Measurements from ENCODE around the gene ADGRF4. TPM values are rescaled to one million over a fixed set of nuclear protein-coding genes. Genes with fewer than 3 reads are reported as not detected.

Gene ADGRF4
- polyA plus RNA-seq, 3 donors = 0.01 to 0.04 TPM; not detected in 1

GRCh38 chr6:47679322-47679906 lies 19.0 kb upstream of the ADGRF4 start:
- WGBS, 3 donors = 66 to 85% (median 75%) methylated on average over 4 of the region's 4 CpGs
- H3K27ac ChIP-seq (ENCODE audit: low read depth, low read length) = no peak overlapping the region

DNA sequence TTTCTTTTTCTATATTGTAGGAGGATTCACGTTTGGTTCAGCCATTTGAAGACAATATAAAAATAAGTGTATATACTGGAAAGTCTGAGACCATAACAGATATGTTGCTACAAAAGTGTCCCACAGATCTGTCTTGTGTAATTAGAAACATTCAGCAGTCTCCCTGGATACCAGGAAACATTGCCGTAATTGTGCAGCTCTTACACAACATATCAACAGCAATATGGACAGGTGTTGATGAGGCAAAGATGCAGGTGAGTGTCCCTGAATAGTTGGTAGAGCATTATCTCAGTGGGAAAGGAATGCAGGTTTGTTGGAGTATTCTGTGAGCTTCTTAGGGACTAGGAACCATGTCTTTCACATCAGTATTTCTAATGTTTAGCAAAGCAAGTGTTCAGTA lies 18.3 kb upstream of the ADGRF4 start:
- 48 to 86% (median 65%) methylated on average over 2 of the region's 2 CpGs for WGBS, 3 donors
- H3K27ac ChIP-seq (ENCODE audit: low read depth, low read length) = no peak overlapping the region

- no peak overlapping the region for H3K27ac ChIP-seq (ENCODE audit: low read depth, low read length)
- 87 to 90% (median 87%) methylated on average over 4 of the region's 4 CpGs for WGBS, 3 donors
These were observed 17.7 kb upstream of the ADGRF4 start for GRCh38 chr6:47680724-47681123.

DNA sequence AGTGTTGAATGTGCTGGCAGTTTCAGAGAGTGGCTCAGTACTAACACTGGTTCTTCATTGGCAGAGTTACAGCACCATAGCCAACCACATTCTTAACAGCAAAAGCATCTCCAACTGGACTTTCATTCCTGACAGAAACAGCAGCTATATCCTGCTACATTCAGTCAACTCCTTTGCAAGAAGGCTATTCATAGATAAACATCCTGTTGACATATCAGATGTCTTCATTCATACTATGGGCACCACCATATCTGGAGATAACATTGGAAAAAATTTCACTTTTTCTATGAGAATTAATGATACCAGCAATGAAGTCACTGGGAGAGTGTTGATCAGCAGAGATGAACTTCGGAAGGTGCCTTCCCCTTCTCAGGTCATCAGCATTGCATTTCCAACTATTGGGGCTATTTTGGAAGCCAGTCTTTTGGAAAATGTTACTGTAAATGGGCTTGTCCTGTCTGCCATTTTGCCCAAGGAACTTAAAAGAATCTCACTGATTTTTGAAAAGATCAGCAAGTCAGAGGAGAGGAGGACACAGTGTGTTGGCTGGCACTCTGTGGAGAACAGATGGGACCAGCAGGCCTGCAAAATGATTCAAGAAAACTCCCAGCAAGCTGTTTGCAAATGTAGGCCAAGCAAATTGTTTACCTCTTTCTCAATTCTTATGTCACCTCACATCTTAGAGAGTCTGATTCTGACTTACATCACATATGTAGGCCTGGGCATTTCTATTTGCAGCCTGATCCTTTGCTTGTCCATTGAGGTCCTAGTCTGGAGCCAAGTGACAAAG lies 17.0 kb upstream of the ADGRF4 start:
- WGBS, 3 donors = 87 to 97% (median 89%) methylated on average over 1 of the region's 1 CpG

GRCh38 chr6:47686411-47686810 lies 12.0 kb upstream of the ADGRF4 start:
- WGBS, 3 donors = 77 to 81% (median 80%) methylated on average over 1 of the region's 1 CpG
- no peak overlapping the region for H3K27ac ChIP-seq (ENCODE audit: low read depth, low read length)

More for the DNA sequence above, 17.0 kb upstream of the ADGRF4 start:
- no peak overlapping the region for H3K27ac ChIP-seq (ENCODE audit: low read depth, low read length)

DNA sequence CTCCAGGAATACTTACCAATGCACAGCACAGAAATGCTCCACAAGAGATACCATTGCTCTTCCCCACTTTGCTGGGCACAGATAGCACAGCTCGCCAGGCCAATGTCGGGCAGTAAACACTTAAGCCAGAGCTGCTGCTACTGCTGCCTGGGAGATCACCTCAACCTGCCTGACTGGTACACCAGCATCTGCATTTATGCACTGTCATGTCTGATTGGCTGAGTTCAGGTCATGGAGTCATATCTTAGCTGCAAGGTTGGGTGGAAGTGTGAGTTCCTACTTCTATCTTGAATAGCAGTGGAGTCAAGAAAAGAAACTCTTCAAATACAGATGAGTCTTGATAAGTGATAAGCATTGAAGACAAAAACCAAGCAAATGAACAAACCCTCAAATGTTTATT lies 10.9 kb upstream of the ADGRF4 start:
- no peak overlapping the region for H3K27ac ChIP-seq (ENCODE audit: low read depth, low read length)
- WGBS, 3 donors = 89 to 98% (median 98%) methylated on average over 2 of the region's 2 CpGs

DNA sequence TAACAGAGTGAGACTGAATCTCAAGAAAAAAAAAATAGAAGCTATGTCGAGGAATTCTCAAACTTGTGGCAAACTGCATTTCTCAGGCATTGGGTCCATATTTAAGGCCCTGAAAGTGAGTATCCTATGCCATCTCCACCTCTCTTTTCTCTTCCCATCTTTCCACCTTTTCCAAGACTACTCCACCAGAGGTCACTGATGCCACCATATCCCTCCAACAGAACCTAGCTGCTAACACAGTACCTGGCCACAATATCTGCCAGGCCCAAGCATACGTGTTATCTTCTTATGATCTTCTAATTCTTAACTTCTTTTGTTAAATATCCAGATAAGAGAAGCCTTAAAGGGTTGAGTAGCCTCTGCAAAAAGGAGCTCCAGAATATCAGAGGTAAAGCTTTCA lies 8.2 kb upstream of the ADGRF4 start:
- 86 to 91% (median 89%) methylated on average over 2 of the region's 2 CpGs for WGBS, 3 donors

GRCh38 chr6:47690791-47691190 lies 7.6 kb upstream of the ADGRF4 start:
- no peak overlapping the region for H3K27ac ChIP-seq (ENCODE audit: low read depth, low read length)
- WGBS, 3 donors = 82 to 89% (median 84%) methylated on average over 2 of the region's 2 CpGs

More for the DNA sequence above, 8.2 kb upstream of the ADGRF4 start:
- H3K27ac ChIP-seq (ENCODE audit: low read depth, low read length) = no peak overlapping the region

GRCh38 chr6:47697925-47698324 lies 455 bp upstream of the ADGRF4 start:
- WGBS, 3 donors = 75 to 82% (median 76%) methylated on average over 2 of the region's 2 CpGs
- no peak overlapping the region for H3K27ac ChIP-seq (ENCODE audit: low read depth, low read length)

DNA sequence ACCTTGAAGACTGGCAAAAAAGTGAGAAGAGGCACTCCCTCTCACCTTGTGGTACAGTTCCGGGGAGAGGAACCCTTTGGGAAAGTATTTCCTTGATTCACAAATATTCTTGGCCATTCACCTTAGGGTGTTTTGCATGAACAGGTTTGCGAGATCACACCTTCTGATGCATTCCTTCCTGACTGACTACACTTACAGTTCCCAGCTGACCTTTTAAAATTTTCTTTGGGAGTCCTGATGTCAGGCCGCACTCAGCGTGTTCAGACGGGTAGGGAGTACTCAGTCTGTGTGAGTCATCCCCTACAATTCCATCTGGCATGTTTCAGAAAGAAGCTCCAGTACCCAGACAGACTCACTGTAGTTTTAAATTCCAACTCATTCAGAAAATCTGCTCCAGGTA lies 1.7 kb downstream of the ADGRF4 start:
- 68 to 93% (median 82%) methylated on average over 5 of the region's 5 CpGs for WGBS, 3 donors
- no peak overlapping the region for H3K27ac ChIP-seq (ENCODE audit: low read depth, low read length)

DNA sequence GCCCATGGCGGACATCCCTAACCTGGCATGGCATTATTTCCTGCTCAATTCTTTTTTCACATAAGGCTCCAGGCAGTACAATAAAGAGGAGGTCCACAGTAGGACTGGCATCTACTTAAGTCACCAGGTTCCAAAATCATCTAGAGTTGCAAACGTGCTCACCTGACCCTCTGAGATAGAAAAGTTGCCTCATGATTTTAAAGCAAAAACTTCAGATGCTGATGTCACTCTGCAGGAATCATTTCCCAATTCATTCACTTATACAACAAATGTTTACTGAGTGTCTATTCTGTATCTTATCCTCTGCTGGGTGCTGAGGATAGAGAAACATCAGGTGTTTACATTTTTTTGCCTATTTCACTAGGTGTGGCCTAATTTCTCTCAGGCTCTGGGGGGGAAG lies 2.2 kb downstream of the ADGRF4 start:
- 79 to 88% (median 88%) methylated on average over 2 of the region's 2 CpGs for WGBS, 3 donors
- no peak overlapping the region for H3K27ac ChIP-seq (ENCODE audit: low read depth, low read length)

GRCh38 chr6:47701363-47701762 lies 3.0 kb downstream of the ADGRF4 start:
- H3K27ac ChIP-seq (ENCODE audit: low read depth, low read length) = no peak overlapping the region
- 38 to 64% (median 60%) methylated on average over 4 of the region's 4 CpGs for WGBS, 3 donors

DNA sequence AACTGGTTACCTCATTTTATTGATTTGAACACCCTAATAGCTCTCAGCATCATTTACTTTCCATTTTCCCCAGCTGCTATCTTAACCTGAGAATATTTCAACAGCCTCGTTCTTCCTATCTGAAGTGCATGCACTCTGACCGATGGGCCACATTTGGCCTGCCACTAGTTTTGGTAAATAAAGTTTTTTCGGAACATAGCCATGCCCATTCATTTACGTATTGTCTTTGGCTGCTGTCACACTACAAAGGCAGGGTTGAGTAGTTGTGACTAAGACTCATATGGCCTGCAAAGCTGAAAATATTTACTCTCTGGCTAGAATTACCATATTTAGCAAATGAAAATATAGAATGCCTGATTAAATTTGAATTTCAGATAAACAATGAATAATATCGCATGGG lies 10.8 kb downstream of the ADGRF4 start:
- no peak overlapping the region for H3K27ac ChIP-seq (ENCODE audit: low read depth, low read length)
- 60 to 88% (median 83%) methylated on average over 5 of the region's 5 CpGs for WGBS, 3 donors

GRCh38 chr6:47710295-47710694 lies 11.9 kb downstream of the ADGRF4 start:
- 40 to 94% (median 67%) methylated on average over 1 of the region's 1 CpG for WGBS, 3 donors
- no peak overlapping the region for H3K27ac ChIP-seq (ENCODE audit: low read depth, low read length)

- 92 to 97% (median 94%) methylated on average over 2 of the region's 2 CpGs for WGBS, 3 donors
- no peak overlapping the region for H3K27ac ChIP-seq (ENCODE audit: low read depth, low read length)
These were observed 14.8 kb downstream of the ADGRF4 start for GRCh38 chr6:47713200-47713599.

DNA sequence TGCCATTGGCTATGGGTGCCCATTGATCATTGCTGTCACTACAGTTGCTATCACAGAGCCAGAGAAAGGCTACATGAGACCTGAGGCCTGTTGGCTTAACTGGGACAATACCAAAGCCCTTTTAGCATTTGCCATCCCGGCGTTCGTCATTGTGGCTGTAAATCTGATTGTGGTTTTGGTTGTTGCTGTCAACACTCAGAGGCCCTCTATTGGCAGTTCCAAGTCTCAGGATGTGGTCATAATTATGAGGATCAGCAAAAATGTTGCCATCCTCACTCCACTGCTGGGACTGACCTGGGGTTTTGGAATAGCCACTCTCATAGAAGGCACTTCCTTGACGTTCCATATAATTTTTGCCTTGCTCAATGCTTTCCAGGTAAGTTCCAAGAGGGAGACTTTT lies 16.4 kb downstream of the ADGRF4 start:
- WGBS, 3 donors = 66 to 85% (median 77%) methylated on average over 4 of the region's 4 CpGs
- H3K27ac ChIP-seq (ENCODE audit: low read depth, low read length) = no peak overlapping the region

DNA sequence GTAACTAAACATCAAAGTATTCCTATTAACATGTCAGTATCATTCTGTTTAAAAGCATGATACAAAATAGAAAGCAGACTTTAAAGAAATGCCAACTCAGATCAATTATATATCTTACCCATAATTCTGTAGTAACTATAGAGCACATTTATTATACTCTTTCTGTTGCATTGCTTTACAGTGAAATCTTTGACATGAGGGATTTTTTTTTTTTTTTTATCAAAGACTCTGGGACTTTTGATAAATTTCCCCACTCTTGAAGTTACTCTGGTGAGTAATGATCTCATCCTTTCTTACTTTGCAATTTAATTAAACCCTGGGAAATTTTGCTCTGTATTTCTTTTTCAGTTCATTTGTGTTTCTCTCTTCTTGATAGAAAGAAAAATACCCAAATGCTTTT lies 17.4 kb downstream of the ADGRF4 start:
- no peak overlapping the region for H3K27ac ChIP-seq (ENCODE audit: low read depth, low read length)

- H3K27ac ChIP-seq (ENCODE audit: low read depth, low read length) = no peak overlapping the region
- 66 to 79% (median 69%) methylated on average over 2 of the region's 2 CpGs for WGBS, 3 donors
These were observed 17.8 kb downstream of the ADGRF4 start for GRCh38 chr6:47716207-47716606.

DNA sequence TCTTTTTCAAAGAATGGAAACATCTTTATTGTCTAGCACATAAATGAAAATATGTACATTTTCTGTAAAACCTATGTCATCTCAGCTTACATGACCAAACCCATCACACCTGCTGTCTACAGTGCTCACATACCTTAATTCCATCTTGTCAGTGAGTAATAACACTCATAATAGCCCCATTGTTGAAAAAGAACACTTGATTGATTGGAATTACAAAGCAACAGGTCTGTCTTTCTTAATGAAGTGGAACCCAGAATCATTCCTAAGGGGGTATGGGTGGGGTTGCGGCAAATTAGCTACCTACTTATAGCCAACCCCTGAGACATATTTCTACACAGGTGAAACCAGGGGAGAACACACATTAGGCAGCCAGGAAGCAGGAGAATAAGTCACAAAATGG lies 20.2 kb downstream of the ADGRF4 start:
- 0 to 1% (median 0%) methylated on average over 1 of the region's 1 CpG for WGBS, 3 donors

DNA sequence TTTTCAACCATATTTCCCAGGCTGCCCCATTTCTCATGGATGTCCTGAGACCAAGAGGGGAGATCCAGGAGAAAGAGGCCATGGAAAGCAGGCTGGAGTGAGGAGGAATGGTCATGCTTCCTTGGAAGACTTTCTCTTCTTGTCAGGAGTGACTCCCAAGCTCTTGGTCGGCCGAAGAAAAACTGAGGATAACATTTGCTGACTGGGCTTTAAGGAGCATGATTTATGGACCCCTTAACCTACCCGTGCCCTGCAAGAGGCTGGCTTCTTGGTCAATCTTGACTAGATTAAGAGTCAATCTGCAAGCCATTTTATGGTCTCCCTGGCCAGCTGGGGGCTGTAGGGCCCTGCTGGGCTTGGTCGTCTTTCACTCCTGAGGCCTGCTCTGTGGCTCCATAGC lies 22.8 kb downstream of the ADGRF4 start:
- no peak overlapping the region for H3K27ac ChIP-seq (ENCODE audit: low read depth, low read length)
- 79 to 89% (median 84%) methylated on average over 4 of the region's 4 CpGs for WGBS, 3 donors

More for the DNA sequence above, 20.2 kb downstream of the ADGRF4 start:
- no peak overlapping the region for H3K27ac ChIP-seq (ENCODE audit: low read depth, low read length)
